Left kidney (tissue), 8 donors: ENCODE data around the gene ENPP1. TPM values are rescaled to one million over a fixed set of nuclear protein-coding genes. Genes with fewer than 3 reads are reported as not detected.

Source experiments
- DNase-seq: peaks from one replicate; pipeline ENCODE4 v3.0.0-alpha.2; 2013
- long read RNA-seq, 8 donors: transcript quantifications; one replicate each; lab custom pipeline, GENCODE V29; 2026
- polyA plus RNA-seq: library from polyadenylated mRNA; unstranded; fragments of 120-200 nt; gene quantifications from one replicate; pipeline ENCODE4 v1.2.1, GENCODE V29; 2013; ENCODE audit not compliant: insufficient read length

Gene ENPP1
- 25.9 TPM for polyA plus RNA-seq
- long read RNA-seq, donor 1, full-length matches to known transcripts, result 2 of 2 reads
- long read RNA-seq, donor 1, partial matches to known transcripts, result 0 of 2 reads
- long read RNA-seq, donor 1, other reads (novel, unspliced or antisense), result 0 of 2 reads
- long read RNA-seq, donor 2, full-length matches to known transcripts, result 2 of 19 reads
- long read RNA-seq, donor 2, partial matches to known transcripts, result 17 of 19 reads
- long read RNA-seq, donor 2, other reads (novel, unspliced or antisense), result 0 of 19 reads
- long read RNA-seq, donor 3, full-length matches to known transcripts, result 1 of 1 reads
- long read RNA-seq, donor 3, partial matches to known transcripts, result 0 of 1 reads
- long read RNA-seq, donor 3, other reads (novel, unspliced or antisense), result 0 of 1 reads
- long read RNA-seq, donor 4, result 0 reads
- long read RNA-seq, donor 5, full-length matches to known transcripts, result 1 of 11 reads
- long read RNA-seq, donor 5, partial matches to known transcripts, result 10 of 11 reads
- long read RNA-seq, donor 5, other reads (novel, unspliced or antisense), result 0 of 11 reads
- long read RNA-seq, donor 6, result 0 reads
- long read RNA-seq, donor 7, full-length matches to known transcripts, result 1 of 1 reads
- long read RNA-seq, donor 7, partial matches to known transcripts, result 0 of 1 reads
- long read RNA-seq, donor 7, other reads (novel, unspliced or antisense), result 0 of 1 reads
- long read RNA-seq, donor 8, result 0 reads

- no peak for DNase-seq
Observed at GRCh38 chr6:131807644-131808459, at the start of gene ENPP1. Gene ENPP1 (plus strand): TSS chr6:131808020. CDS start chr6:131808036, 16 bp downstream.

GRCh38 chr6:131758920-131759319 is 48.9 kb upstream of the ENPP1 start:
- no peak for DNase-seq

- DNase-seq, result no peak
Observed at GRCh38 chr6:131761060-131761761, 46.6 kb upstream of the ENPP1 start.

- DNase-seq, result no peak
Observed at GRCh38 chr6:131761762-131762067, 46.1 kb upstream of the ENPP1 start.

GRCh38 chr6:131762984-131763383 is 44.8 kb upstream of the ENPP1 start:
- DNase-seq, result no peak

- DNase-seq, result no peak
Observed at GRCh38 chr6:131763749-131764148, 44.1 kb upstream of the ENPP1 start.

- DNase-seq, result no peak
Observed at GRCh38 chr6:131764350-131764749, 43.5 kb upstream of the ENPP1 start.

- DNase-seq, result no peak
Observed at GRCh38 chr6:131765081-131765803, 42.6 kb upstream of the ENPP1 start.

- DNase-seq, result no peak
Observed at GRCh38 chr6:131765804-131766135, 42.0 kb upstream of the ENPP1 start.

GRCh38 chr6:131766631-131767030 is 41.2 kb upstream of the ENPP1 start:
- no peak for DNase-seq

GRCh38 chr6:131768964-131769363 is 38.9 kb upstream of the ENPP1 start:
- no peak for DNase-seq

GRCh38 chr6:131769385-131770141 is 38.3 kb upstream of the ENPP1 start:
- no peak for DNase-seq

GRCh38 chr6:131770776-131771175 is 37.0 kb upstream of the ENPP1 start:
- DNase-seq, result no peak

GRCh38 chr6:131773284-131773950 is 34.4 kb upstream of the ENPP1 start:
- no peak for DNase-seq

GRCh38 chr6:131775886-131776285 is 31.9 kb upstream of the ENPP1 start:
- DNase-seq, result no peak

GRCh38 chr6:131776985-131777384 is 30.8 kb upstream of the ENPP1 start:
- no peak for DNase-seq

- no peak for DNase-seq
Observed at GRCh38 chr6:131778169-131778568, 29.7 kb upstream of the ENPP1 start.

GRCh38 chr6:131779304-131779703 is 28.5 kb upstream of the ENPP1 start:
- no peak for DNase-seq

GRCh38 chr6:131780600-131780999 is 27.2 kb upstream of the ENPP1 start:
- DNase-seq, result no peak

- no peak for DNase-seq
Observed at GRCh38 chr6:131781687-131782086, 26.1 kb upstream of the ENPP1 start.
